ENCODE results near the gene CA14.
A peak's percentile ranks its signal among the peaks of the same experiment; 100 is the strongest.
"Not testable (repeated sequence)": the region's sequence is repeated elsewhere in the genome, so short reads cannot be mapped to it uniquely, and the experiment has no call there.

CA14 gene

GRCh38 chr1:150236614-150237100 lies 20.9 kb upstream of the CA14 start:
- no peak for DNase-seq

- not testable (repeated sequence) for DNase-seq
Observed at GRCh38 chr1:150237176-150237575, 20.4 kb upstream of the CA14 start.

GRCh38 chr1:150237746-150238145 lies 19.8 kb upstream of the CA14 start:
- DNase-seq = no peak

GRCh38 chr1:150243003-150243402 lies 14.6 kb upstream of the CA14 start:
- no peak for DNase-seq

- no peak for DNase-seq
Observed at GRCh38 chr1:150249936-150250335, 7.6 kb upstream of the CA14 start.

- peak; percentile 72 for DNase-seq
Observed at GRCh38 chr1:150256198-150256553, 1.4 kb upstream of the CA14 start.

- DNase-seq = peak; percentile 87
Observed at GRCh38 chr1:150256554-150257341, 826 bp upstream of the CA14 start.

- peak; percentile 48 for DNase-seq
Observed at GRCh38 chr1:150259217-150259616, 1.6 kb downstream of the CA14 start.

- DNase-seq = peak; percentile 43
Observed at GRCh38 chr1:150259758-150260669, 2.4 kb downstream of the CA14 start.

- DNase-seq = no peak
Observed at GRCh38 chr1:150261367-150261766, 3.8 kb downstream of the CA14 start.

GRCh38 chr1:150262388-150263320 lies 5.1 kb downstream of the CA14 start:
- no peak for DNase-seq

GRCh38 chr1:150263549-150263948 lies 6.0 kb downstream of the CA14 start:
- DNase-seq = no peak

GRCh38 chr1:150267896-150268295 lies 10.3 kb downstream of the CA14 start:
- DNase-seq = no peak

GRCh38 chr1:150268340-150268704 lies 10.7 kb downstream of the CA14 start:
- DNase-seq = no peak

- DNase-seq = peak; percentile 95
Observed at GRCh38 chr1:150268705-150269403, 11.3 kb downstream of the CA14 start, which contains the start of gene APH1A. Gene APH1A (minus strand): TSS chr1:150269016. CDS start chr1:150268810, 206 bp downstream.

GRCh38 chr1:150269451-150269850 lies 11.9 kb downstream of the CA14 start:
- no peak for DNase-seq

- no peak for DNase-seq
Observed at GRCh38 chr1:150271291-150271959, 13.9 kb downstream of the CA14 start.

- DNase-seq = no peak
Observed at GRCh38 chr1:150273311-150273710, 15.7 kb downstream of the CA14 start.

GRCh38 chr1:150280138-150280707 lies 22.6 kb downstream of the CA14 start:
- DNase-seq = no peak

GRCh38 chr1:150281221-150281757 lies 23.7 kb downstream of the CA14 start:
- DNase-seq = peak; percentile 80

All from retina (tissue), 1 donor.